ENCODE results near the gene WARS2. TPM values are rescaled to one million over a fixed set of nuclear protein-coding genes. Genes with fewer than 3 reads are reported as not detected.

The WARS2 gene
- total RNA-seq, 1 experiment from 2014 or later, result 18.1 TPM

GRCh38 chr1:118985640-118986554, 154.6 kb downstream of the WARS2 start:
- Histone ChIP-seq H3K36me3 (ENCODE audit: low read depth, low read length) (no peaks in the 10 kb centered on the region), H3F3A (ENCODE audit: low read length, unreplicated experiment) (no peaks in the 10 kb centered on the region), H2AFZ (ENCODE audit: low read length) (no peak overlapping the region), H3K79me2 (ENCODE audit: low read length) (no peaks in the 10 kb centered on the region), H3K9me2 (replicated peaks; ENCODE audit: low read length) (no peaks in the 10 kb centered on the region), H4K20me1 (ENCODE audit: low read length) (no peaks in the 10 kb centered on the region), H3K4me3 (ENCODE audit: low read length) (no peak overlapping the region), H3K9me3 (ENCODE audit: low read length) (no peaks in the 10 kb centered on the region), H3K9ac (ENCODE audit: low read length) (no peak overlapping the region), H3K4me1 (ENCODE audit: insufficient read depth, low read length) (no peaks in the 10 kb centered on the region), H3K27ac (ENCODE audit: low read length) (no peak overlapping the region), H3K4me2 (ENCODE audit: low read length) (no peak overlapping the region), H3K27me3 (ENCODE audit: low read length) (no peaks in the 10 kb centered on the region)
- ChIA-PET CTCF (no interaction called here), POLR2A (ENCODE audit: unreplicated experiment) (no interaction called here)
- no peak for DNase-seq
- TF ChIP-seq EZH2 (IDR thresholded peaks at IDR 0.05; ENCODE audit: low read length, unreplicated experiment) (no peak), CTCF (conservative IDR thresholded peaks at IDR 0.05; ENCODE audit: low read depth, low read length) (no peak), EZH2phosphoT487 (IDR thresholded peaks at IDR 0.05; ENCODE audit: borderline replicate concordance, low read length) (no peak)
- no peak for ATAC-seq
- BruUV-seq (replicated peaks), result no TSS peak
- intact Hi-C loops (cut with micrococcal nuclease), result no loop called here

DNA sequence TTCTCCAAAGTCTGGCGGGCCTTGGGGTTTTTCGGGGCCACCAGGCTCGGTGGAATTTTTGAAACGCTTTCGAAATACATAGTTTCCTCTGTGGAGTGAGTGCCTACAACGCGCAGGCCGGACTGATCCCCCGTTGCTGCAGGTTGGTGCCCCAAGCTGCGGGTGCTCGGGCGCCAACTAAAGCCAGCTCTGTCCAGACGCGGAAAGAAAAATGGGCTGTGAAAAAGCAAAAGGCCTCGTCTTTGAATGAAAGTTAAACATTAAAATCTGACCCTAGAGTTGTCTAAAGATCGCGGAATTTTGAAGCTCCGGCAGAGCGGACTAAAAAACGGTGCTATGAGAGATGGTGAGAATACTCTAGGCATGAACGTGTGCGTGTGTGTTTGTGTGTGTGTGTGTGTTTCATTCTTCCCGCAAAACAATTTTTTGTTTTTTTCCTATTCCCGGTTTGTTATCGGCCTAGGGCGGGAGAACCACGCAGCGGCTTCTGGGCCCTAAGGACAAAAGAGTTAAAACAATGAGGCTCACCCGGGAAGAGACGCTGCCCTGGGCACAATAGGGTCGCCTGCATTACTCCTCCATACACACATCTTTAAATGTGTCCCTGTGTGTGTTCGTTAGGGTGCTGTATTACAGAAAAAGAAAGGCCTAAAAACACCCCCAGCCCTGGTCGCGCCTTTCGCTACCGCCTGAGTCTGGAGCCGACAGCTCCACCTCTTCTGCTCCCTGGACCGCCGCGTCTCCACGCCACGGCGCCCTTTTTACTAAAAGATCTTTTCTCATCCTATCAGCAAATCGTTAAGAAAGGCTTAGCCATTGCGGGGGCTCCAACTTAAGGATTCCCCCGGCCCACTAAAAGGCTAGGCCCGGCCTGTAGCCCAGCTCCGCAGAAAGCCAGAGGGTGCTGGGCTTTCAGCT, 155.5 kb downstream of the WARS2 start:
- Histone ChIP-seq H3K9me2 (replicated peaks; ENCODE audit: low read length) (no peaks in the 10 kb centered on the region), H3K79me2 (ENCODE audit: low read length) (no peaks in the 10 kb centered on the region), H3K4me3 (ENCODE audit: low read length) (no peak overlapping the region), H3K4me2 (ENCODE audit: low read length) (no peak overlapping the region), H3K4me1 (ENCODE audit: insufficient read depth, low read length) (no peaks in the 10 kb centered on the region), H4K20me1 (ENCODE audit: low read length) (no peaks in the 10 kb centered on the region), H3K27me3 (ENCODE audit: low read length) (no peaks in the 10 kb centered on the region), H3K36me3 (ENCODE audit: low read depth, low read length) (no peaks in the 10 kb centered on the region), H2AFZ (ENCODE audit: low read length) (no peak overlapping the region), H3F3A (ENCODE audit: low read length, unreplicated experiment) (no peaks in the 10 kb centered on the region), H3K9ac (ENCODE audit: low read length) (no peak overlapping the region), H3K27ac (ENCODE audit: low read length) (no peak overlapping the region), H3K9me3 (ENCODE audit: low read length) (no peaks in the 10 kb centered on the region)
- BruUV-seq (replicated peaks), result no TSS peak
- POLR2A ChIA-PET (ENCODE audit: unreplicated experiment), result no interaction called here
- CTCF ChIA-PET, result no interaction called here
- DNase-seq (no peak), ATAC-seq (no peak)
- intact Hi-C loops (cut with micrococcal nuclease), result no loop called here
- TF ChIP-seq EZH2phosphoT487 (IDR thresholded peaks at IDR 0.05; ENCODE audit: borderline replicate concordance, low read length) (no peak), EZH2 (IDR thresholded peaks at IDR 0.05; ENCODE audit: low read length, unreplicated experiment) (no peak)

- no peak overlapping the region for H3K27ac ChIP-seq (ENCODE audit: low read length)
- DNase-seq (no peak), ATAC-seq (no peak)
- intact Hi-C loops (cut with micrococcal nuclease), result no loop called here
- H3K9me2 ChIP-seq (replicated peaks; ENCODE audit: low read length), result no peaks in the 10 kb centered on the region
- no peaks in the 10 kb centered on the region for H3K79me2 ChIP-seq (ENCODE audit: low read length)
- H2AFZ ChIP-seq (ENCODE audit: low read length), result no peak overlapping the region
- ChIA-PET POLR2A (ENCODE audit: unreplicated experiment) (no interaction called here), CTCF (no interaction called here)
- no peak overlapping the region for H3K9ac ChIP-seq (ENCODE audit: low read length)
- H3K4me2 ChIP-seq (ENCODE audit: low read length), result no peak overlapping the region
- H3K9me3 ChIP-seq (ENCODE audit: low read length), result no peaks in the 10 kb centered on the region
- H3K4me3 ChIP-seq (ENCODE audit: low read length), result no peak overlapping the region
- BruUV-seq (replicated peaks), result no TSS peak
- H3K4me1 ChIP-seq (ENCODE audit: insufficient read depth, low read length), result no peaks in the 10 kb centered on the region
- no peaks in the 10 kb centered on the region for H4K20me1 ChIP-seq (ENCODE audit: low read length)
- H3K27me3 ChIP-seq (ENCODE audit: low read length), result no peaks in the 10 kb centered on the region
- TF ChIP-seq CTCF (conservative IDR thresholded peaks at IDR 0.05; ENCODE audit: low read depth, low read length) (no peak), EZH2phosphoT487 (IDR thresholded peaks at IDR 0.05; ENCODE audit: borderline replicate concordance, low read length) (no peak), EZH2 (IDR thresholded peaks at IDR 0.05; ENCODE audit: low read length, unreplicated experiment) (no peak)
- no peaks in the 10 kb centered on the region for H3K36me3 ChIP-seq (ENCODE audit: low read depth, low read length)
- H3F3A ChIP-seq (ENCODE audit: low read length, unreplicated experiment), result no peaks in the 10 kb centered on the region
These were observed 156.2 kb downstream of the WARS2 start for GRCh38 chr1:118984086-118984721.

Data from PC-3 (cell line).